Activated CD4-positive, alpha-beta memory T cell treated with anti-CD3 and anti-CD28 coated beads, Interleukin-2, amount 10 ng/mL, durations not matched to agents 7 days and 5 days (primary cell): Measurements from ENCODE around the gene EFCAB6. TPM values are rescaled to one million over a fixed set of nuclear protein-coding genes. Genes with fewer than 3 reads are reported as not detected.

Experiments
- CTCF ChIA-PET: fragments of 350-600 bp; sonication (Branson Sonifier 250); formaldehyde crosslinking; loops from one replicate; lab custom pipeline; 2021; ENCODE audit warnings: antibody characterized with exemption, inconsistent platforms; lab: Charles Lee
- POLR2A ChIA-PET: fragments of 350-600 bp; sonication (Branson Sonifier 250); formaldehyde crosslinking; loops from one replicate; lab custom pipeline; 2021; ENCODE audit warnings: antibody characterized with exemption; lab: Charles Lee
- DNase-seq: peaks from one replicate; pipeline ENCODE4 v3.0.0-alpha.2; 2020
- H3K27ac Mint-ChIP-seq: one replicate; pipeline ENCODE4 v1.8.0; 2021; ENCODE audit warnings: mild to moderate bottlenecking, mixed read lengths
- H3K27me3 Mint-ChIP-seq: one replicate; pipeline ENCODE4 v1.8.0; 2021; ENCODE audit warnings: mixed read lengths
- H3K36me3 Mint-ChIP-seq: one replicate; pipeline ENCODE4 v1.8.0; 2021; ENCODE audit warnings: low read depth, mixed read lengths
- H3K4me1 Mint-ChIP-seq: one replicate; pipeline ENCODE4 v1.8.0; 2021; ENCODE audit warnings: mixed read lengths
- H3K4me3 Mint-ChIP-seq: one replicate; pipeline ENCODE4 v1.8.0; 2021; ENCODE audit warnings: mild to moderate bottlenecking, mixed read lengths
- H3K9me3 Mint-ChIP-seq: one replicate; pipeline ENCODE4 v1.8.0; 2021; ENCODE audit warnings: mixed read lengths
- total RNA-seq, 2 experiments: library from RNA; stranded (reverse); gene quantifications; one replicate each; pipeline ENCODE4 v1.2.3, GENCODE V29; 2021

The EFCAB6 gene
- total RNA-seq, 2 experiments from 2014 or later = 0.18 TPM; not detected in 1

DNA sequence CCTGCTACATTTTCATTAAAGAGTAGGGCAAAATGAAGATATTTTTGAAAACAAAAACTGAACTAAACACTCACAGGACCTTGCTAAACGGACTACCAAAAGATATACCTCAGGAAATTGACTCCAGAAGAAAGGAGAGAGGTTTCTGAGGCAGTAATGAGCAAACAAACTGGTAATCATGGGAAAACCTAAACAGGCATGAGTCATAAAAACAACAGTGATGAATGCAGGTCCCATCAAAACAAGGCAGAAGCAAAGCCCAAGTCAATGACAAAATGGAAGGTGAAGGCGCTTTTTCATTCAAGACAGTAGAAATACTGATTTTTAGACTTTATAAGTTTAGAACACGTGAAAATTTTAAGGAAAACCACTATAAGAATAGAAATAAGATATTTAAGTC, 104.5 kb downstream of the EFCAB6 start:
- H3K27me3 Mint-ChIP-seq = peaks cover 12% of the 10 kb centered on the region
- H3K4me3 Mint-ChIP-seq = no peak overlapping the region
- H3K36me3 Mint-ChIP-seq = no peaks in the 10 kb centered on the region
- no peak for DNase-seq
- peaks cover 6% of the 10 kb centered on the region for H3K9me3 Mint-ChIP-seq
- ChIA-PET POLR2A (no interaction called here), CTCF (no interaction called here)
- no peak overlapping the region for H3K27ac Mint-ChIP-seq
- H3K4me1 Mint-ChIP-seq = no peaks in the 10 kb centered on the region

DNA sequence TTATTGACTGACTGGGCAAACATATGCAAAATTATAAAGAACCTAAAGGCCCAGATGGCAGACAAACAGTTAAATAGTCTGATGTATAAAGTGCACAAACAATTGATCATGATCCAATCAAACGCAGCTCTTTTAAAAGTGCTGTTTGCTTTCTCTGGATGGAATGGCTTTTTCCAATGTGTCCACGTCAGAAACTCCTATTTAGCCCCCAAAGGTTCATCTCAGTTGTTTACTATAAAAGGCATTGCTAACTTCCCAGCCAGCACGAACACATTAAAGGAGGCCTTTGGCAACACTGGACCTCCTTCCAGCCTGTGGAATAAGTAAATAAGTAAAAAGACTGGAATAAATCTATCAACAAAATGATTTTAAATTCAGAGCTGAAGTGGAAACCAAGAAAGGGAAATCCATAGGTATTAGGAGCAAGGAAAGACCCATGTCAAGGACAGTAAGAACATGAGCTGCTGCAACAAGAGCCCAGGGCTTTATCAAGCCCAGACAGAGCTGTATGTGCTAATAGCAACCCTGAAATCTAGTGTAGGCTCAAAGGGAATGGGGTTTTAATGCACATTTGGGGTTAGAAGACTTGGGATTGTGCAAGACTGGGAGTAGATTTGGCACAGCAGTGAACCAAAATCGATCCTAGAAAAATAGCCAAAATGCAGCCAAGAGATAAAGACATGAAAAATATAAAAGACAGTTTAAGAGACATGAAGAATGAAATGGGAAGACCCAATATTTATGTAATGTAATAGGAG, 105.4 kb downstream of the EFCAB6 start:
- H3K36me3 Mint-ChIP-seq = no peaks in the 10 kb centered on the region
- peaks cover 10% of the 10 kb centered on the region for H3K27me3 Mint-ChIP-seq
- ChIA-PET CTCF (no interaction called here), POLR2A (no interaction called here)
- H3K4me1 Mint-ChIP-seq = no peaks in the 10 kb centered on the region
- no peak overlapping the region for H3K4me3 Mint-ChIP-seq
- H3K27ac Mint-ChIP-seq = no peak overlapping the region
- no peak for DNase-seq
- H3K9me3 Mint-ChIP-seq = peaks cover 6% of the 10 kb centered on the region

GRCh38 chr22:43706151-43706550, 106.0 kb downstream of the EFCAB6 start:
- POLR2A ChIA-PET = no interaction called here
- CTCF ChIA-PET = no interaction called here

GRCh38 chr22:43704051-43704450, 108.1 kb downstream of the EFCAB6 start:
- Mint-ChIP-seq H3K36me3 (no peaks in the 10 kb centered on the region), H3K27me3 (peaks cover 16% of the 10 kb centered on the region), H3K4me1 (no peaks in the 10 kb centered on the region), H3K9me3 (peaks cover 6% of the 10 kb centered on the region), H3K27ac (no peak overlapping the region), H3K4me3 (no peak overlapping the region)
- POLR2A ChIA-PET = no interaction called here
- CTCF ChIA-PET = no interaction called here
- DNase-seq = no peak

More at GRCh38 chr22:43706151-43706550, 106.0 kb downstream of the EFCAB6 start:
- H3K36me3 Mint-ChIP-seq = no peaks in the 10 kb centered on the region
- H3K27me3 Mint-ChIP-seq = peaks cover 10% of the 10 kb centered on the region
- no peak for DNase-seq
- no peaks in the 10 kb centered on the region for H3K4me1 Mint-ChIP-seq
- H3K27ac Mint-ChIP-seq = no peak overlapping the region
- peaks cover 6% of the 10 kb centered on the region for H3K9me3 Mint-ChIP-seq
- H3K4me3 Mint-ChIP-seq = no peak overlapping the region

GRCh38 chr22:43698403-43698802, 113.7 kb downstream of the EFCAB6 start:
- Mint-ChIP-seq H3K9me3 (no peaks in the 10 kb centered on the region), H3K27ac (no peak overlapping the region), H3K4me1 (no peaks in the 10 kb centered on the region), H3K4me3 (no peak overlapping the region), H3K27me3 (peaks cover 18% of the 10 kb centered on the region), H3K36me3 (no peaks in the 10 kb centered on the region)
- CTCF ChIA-PET = no interaction called here
- DNase-seq = no peak
- POLR2A ChIA-PET = no interaction called here

- Mint-ChIP-seq H3K4me3 (no peak overlapping the region), H3K4me1 (no peaks in the 10 kb centered on the region), H3K9me3 (no peaks in the 10 kb centered on the region)
Observed at GRCh38 chr22:43697894-43698293, 114.2 kb downstream of the EFCAB6 start.

DNA sequence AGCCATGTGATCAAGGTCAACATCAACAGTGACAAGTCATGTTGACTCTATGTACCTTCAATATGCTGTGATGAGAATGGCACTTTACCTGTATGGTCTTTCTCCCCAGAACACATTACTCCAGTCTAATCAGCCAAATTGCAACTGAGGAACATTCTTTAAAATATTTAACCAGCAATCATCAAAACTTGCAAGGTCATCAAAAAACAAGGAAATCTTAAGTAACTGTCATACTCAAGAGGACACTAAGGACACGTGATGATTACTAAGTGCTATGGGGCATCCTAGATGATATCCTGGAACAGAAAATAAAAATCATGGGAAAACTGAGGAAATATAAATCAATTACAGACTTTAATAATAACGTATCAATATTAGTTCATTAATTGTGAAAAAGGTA, 118.9 kb downstream of the EFCAB6 start:
- Mint-ChIP-seq H3K9me3 (no peaks in the 10 kb centered on the region), H3K27me3 (peaks cover 15% of the 10 kb centered on the region), H3K4me3 (no peak overlapping the region), H3K27ac (no peak overlapping the region), H3K4me1 (no peaks in the 10 kb centered on the region), H3K36me3 (no peaks in the 10 kb centered on the region)
- DNase-seq = no peak
- ChIA-PET CTCF (no interaction called here), POLR2A (no interaction called here)

More at GRCh38 chr22:43697894-43698293, 114.2 kb downstream of the EFCAB6 start:
- no peak for DNase-seq
- H3K27ac Mint-ChIP-seq = no peak overlapping the region
- H3K27me3 Mint-ChIP-seq = peaks cover 19% of the 10 kb centered on the region
- ChIA-PET POLR2A (no interaction called here), CTCF (interaction anchor here (1.3 kb wide), 1 partner anchor 14 kb away, joined by 3 read pairs; no protein-coding TSS in a partner anchor)
- H3K36me3 Mint-ChIP-seq = no peaks in the 10 kb centered on the region

- ChIA-PET CTCF (no interaction called here), POLR2A (no interaction called here)
- Mint-ChIP-seq H3K4me1 (no peaks in the 10 kb centered on the region), H3K27ac (no peak overlapping the region), H3K9me3 (no peaks in the 10 kb centered on the region), H3K4me3 (no peak overlapping the region), H3K27me3 (peaks cover 3% of the 10 kb centered on the region), H3K36me3 (no peaks in the 10 kb centered on the region)
- no peak for DNase-seq
Observed at GRCh38 chr22:43689356-43689755, 122.7 kb downstream of the EFCAB6 start.

DNA sequence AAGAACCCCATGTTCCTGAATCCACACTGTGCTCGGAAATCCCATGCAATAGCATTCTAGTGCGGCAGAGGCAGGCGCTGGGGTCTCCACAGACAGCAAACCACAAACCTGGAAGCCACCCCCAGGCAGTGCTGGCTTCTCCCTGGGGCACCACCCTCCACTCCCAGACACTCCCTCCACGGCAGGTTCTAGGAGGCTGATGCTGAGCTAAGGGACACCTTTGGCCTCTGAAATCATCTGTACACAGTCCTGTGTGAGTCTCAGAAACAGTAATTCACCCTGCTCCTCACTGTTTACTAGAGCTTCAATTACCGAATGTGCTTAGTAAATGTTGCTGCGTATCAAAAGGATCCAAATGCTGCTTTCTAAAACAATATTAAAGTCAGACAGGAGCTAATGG, 129.3 kb downstream of the EFCAB6 start:
- Mint-ChIP-seq H3K9me3 (no peaks in the 10 kb centered on the region), H3K36me3 (no peaks in the 10 kb centered on the region), H3K4me3 (no peak overlapping the region), H3K27ac (no peak overlapping the region), H3K27me3 (peaks cover 8% of the 10 kb centered on the region), H3K4me1 (no peaks in the 10 kb centered on the region)
- CTCF ChIA-PET = no interaction called here
- DNase-seq = no peak
- POLR2A ChIA-PET = no interaction called here

GRCh38 chr22:43681731-43682360, 130.3 kb downstream of the EFCAB6 start:
- Mint-ChIP-seq H3K4me1 (no peaks in the 10 kb centered on the region), H3K4me3 (no peak overlapping the region), H3K9me3 (no peaks in the 10 kb centered on the region), H3K36me3 (no peaks in the 10 kb centered on the region), H3K27me3 (peaks cover 8% of the 10 kb centered on the region), H3K27ac (no peak overlapping the region)
- no peak for DNase-seq
- CTCF ChIA-PET = no interaction called here
- POLR2A ChIA-PET = no interaction called here

- no peaks in the 10 kb centered on the region for H3K9me3 Mint-ChIP-seq
- no peaks in the 10 kb centered on the region for H3K36me3 Mint-ChIP-seq
- no peak for DNase-seq
- POLR2A ChIA-PET = no interaction called here
- H3K4me3 Mint-ChIP-seq = no peak overlapping the region
- CTCF ChIA-PET = no interaction called here
- peaks cover 3% of the 10 kb centered on the region for H3K27me3 Mint-ChIP-seq
- H3K27ac Mint-ChIP-seq = no peak overlapping the region
- no peaks in the 10 kb centered on the region for H3K4me1 Mint-ChIP-seq
Observed at GRCh38 chr22:43670513-43670912, 141.6 kb downstream of the EFCAB6 start.

GRCh38 chr22:43669190-43669589, 142.9 kb downstream of the EFCAB6 start:
- Mint-ChIP-seq H3K27ac (no peak overlapping the region), H3K4me1 (no peaks in the 10 kb centered on the region), H3K4me3 (no peak overlapping the region), H3K36me3 (no peaks in the 10 kb centered on the region), H3K27me3 (peaks cover 3% of the 10 kb centered on the region), H3K9me3 (no peaks in the 10 kb centered on the region)
- ChIA-PET POLR2A (no interaction called here), CTCF (interaction anchor here (0.6 kb wide), 1 partner anchor 28 kb away, joined by 3 read pairs; no protein-coding TSS in a partner anchor)
- DNase-seq = no peak

DNA sequence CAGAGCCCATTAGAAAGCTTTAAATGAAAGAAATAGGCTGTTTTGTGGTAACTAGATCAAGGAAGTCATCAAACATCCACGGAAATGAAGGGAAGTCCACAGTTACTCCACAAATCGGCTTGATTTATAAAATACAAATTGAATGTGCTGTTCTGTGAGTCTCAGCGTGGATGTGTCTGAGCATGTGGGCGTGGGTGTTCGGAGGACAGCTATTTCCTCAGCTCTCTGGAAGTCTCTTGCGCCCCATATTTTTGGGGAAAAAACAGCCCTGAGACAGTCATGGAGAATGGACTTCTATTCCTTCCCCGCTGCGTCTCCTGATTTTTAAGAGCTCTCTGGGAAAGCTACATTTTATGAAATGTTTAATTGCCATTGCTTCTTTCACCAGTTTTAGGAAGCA, 144.4 kb downstream of the EFCAB6 start:
- Mint-ChIP-seq H3K9me3 (no peaks in the 10 kb centered on the region), H3K36me3 (no peaks in the 10 kb centered on the region), H3K4me1 (no peaks in the 10 kb centered on the region), H3K4me3 (no peak overlapping the region), H3K27ac (no peak overlapping the region), H3K27me3 (peaks cover 3% of the 10 kb centered on the region)
- POLR2A ChIA-PET = no interaction called here
- CTCF ChIA-PET = no interaction called here
- no peak for DNase-seq

DNA sequence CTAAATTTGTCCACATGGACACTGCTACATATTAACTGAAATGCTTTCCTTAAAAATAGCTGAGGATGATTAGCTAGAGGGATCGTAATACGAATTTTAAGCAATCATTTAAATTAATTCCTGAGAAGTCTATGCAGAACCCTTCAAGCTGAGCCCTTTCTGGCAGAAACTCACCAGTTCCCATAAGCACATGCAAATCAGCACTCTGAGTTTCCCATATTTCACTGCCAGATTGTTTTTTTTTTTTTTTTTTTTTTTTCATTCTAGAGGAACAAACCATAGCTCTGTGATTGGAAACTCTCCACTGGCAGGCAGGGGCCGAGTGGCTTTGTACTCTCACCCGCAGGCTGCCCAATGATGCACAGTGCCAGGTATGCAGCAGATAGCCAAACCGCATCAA, 145.6 kb downstream of the EFCAB6 start:
- Mint-ChIP-seq H3K27me3 (no peaks in the 10 kb centered on the region), H3K4me1 (no peaks in the 10 kb centered on the region), H3K36me3 (no peaks in the 10 kb centered on the region), H3K27ac (no peak overlapping the region), H3K4me3 (no peak overlapping the region), H3K9me3 (no peaks in the 10 kb centered on the region)
- ChIA-PET CTCF (no interaction called here), POLR2A (no interaction called here)
- no peak for DNase-seq
